Colonic mucosa (tissue), 4 donors: ENCODE results near the gene ICOS. TPM values are rescaled to one million over a fixed set of nuclear protein-coding genes. Genes with fewer than 3 reads are reported as not detected.

Source experiments
- DNase-seq: peaks from one replicate; pipeline ENCODE4 v3.0.0-alpha.2; 2020
- H3K27ac ChIP-seq: fragments of 200-600 bp; one replicate; pipeline ENCODE4 v1.8.0; 2021
- H3K27me3 ChIP-seq: fragments of 200-600 bp; one replicate; pipeline ENCODE4 v1.8.0; 2021
- H3K36me3 ChIP-seq: fragments of 200-600 bp; one replicate; pipeline ENCODE4 v1.8.0; 2021
- H3K4me1 ChIP-seq: fragments of 200-600 bp; one replicate; pipeline ENCODE4 v1.8.0; 2021; ENCODE audit warnings: mild to moderate bottlenecking
- H3K4me3 ChIP-seq: fragments of 200-600 bp; one replicate; pipeline ENCODE4 v1.8.0; 2021
- H3K9ac ChIP-seq, 2 donors: one replicate each; pipeline ENCODE4 v1.7.0; 2013; ENCODE audit warnings: control low read depth in 2 of 2, low read depth in 2 of 2, low read length in 2 of 2
- H3K9me3 ChIP-seq: fragments of 200-600 bp; one replicate; pipeline ENCODE4 v1.8.0; 2021
- CTCF ChIP-seq: fragments of 200-600 bp; IDR thresholded peaks from one replicate; pipeline ENCODE4 v1.8.0; 2022; ENCODE audit warnings: antibody characterized with exemption, mild to moderate bottlenecking
- intact Hi-C: fragments of 100-400 bp; cut with DNase I; formaldehyde crosslinking; loops from one replicate; pipeline ENCODE4 v1.14.1; 2022
- total RNA-seq, 2 donors: library from RNA; stranded (reverse); fragmentation: NEBNext Ultra II Directional in 1 of 2; extraction: Animal tissue kit (Norgen Biotek cat#: 25700) in 1 of 2; gene quantifications; one replicate each; pipeline ENCODE4 v1.2.1, GENCODE V29; 2021
- donor health status: healthy.
- donor health status: DM: no; HTN: no; CAD: no.
- donor health status: DM: no; HTN: no; CAD: no.

The ICOS gene
- total RNA-seq, 2 donors from 2014 or later = 0.32 to 0.69 TPM

GRCh38 chr2:203908797-203909185 lies 27.8 kb upstream of the ICOS start:
- Histone ChIP-seq H3K27ac (peak overlapping the region; percentile 42), H3K9ac (no peak overlapping the region), H3K9me3 (no peaks in the 10 kb centered on the region), H3K4me3 (no peak overlapping the region), H3K36me3 (no peaks in the 10 kb centered on the region), H3K4me1 (no peaks in the 10 kb centered on the region), H3K27me3 (no peaks in the 10 kb centered on the region)
- intact Hi-C loops = no loop called here
- no peak for TF ChIP-seq CTCF
- no peak for DNase-seq

- H3K27ac ChIP-seq = no peak overlapping the region
- peak; percentile 37 for DNase-seq
- no peak overlapping the region for H3K9ac ChIP-seq
- H3K27me3 ChIP-seq = no peaks in the 10 kb centered on the region
- intact Hi-C loops = no loop called here
- no peaks in the 10 kb centered on the region for H3K36me3 ChIP-seq
- no peak overlapping the region for H3K4me3 ChIP-seq
- TF ChIP-seq CTCF = peak; percentile 66
- H3K9me3 ChIP-seq = no peaks in the 10 kb centered on the region
- H3K4me1 ChIP-seq = no peaks in the 10 kb centered on the region
Measured at GRCh38 chr2:203909261-203909967, 27.1 kb upstream of the ICOS start.

GRCh38 chr2:203909974-203910373 lies 26.6 kb upstream of the ICOS start:
- no peak for DNase-seq
- Histone ChIP-seq H3K9ac (no peak overlapping the region), H3K4me3 (no peak overlapping the region), H3K27me3 (no peaks in the 10 kb centered on the region), H3K27ac (no peak overlapping the region), H3K36me3 (no peaks in the 10 kb centered on the region), H3K4me1 (no peaks in the 10 kb centered on the region), H3K9me3 (no peaks in the 10 kb centered on the region)
- TF ChIP-seq CTCF = no peak
- intact Hi-C loops = loop anchor here (10.0 kb wide), 1 partner anchor 425 kb away; no protein-coding TSS in a partner anchor

GRCh38 chr2:203913947-203914346 lies 22.6 kb upstream of the ICOS start:
- Histone ChIP-seq H3K36me3 (no peaks in the 10 kb centered on the region), H3K4me1 (no peaks in the 10 kb centered on the region), H3K9ac (no peak overlapping the region), H3K27me3 (no peaks in the 10 kb centered on the region), H3K9me3 (no peaks in the 10 kb centered on the region), H3K27ac (no peak overlapping the region), H3K4me3 (no peak overlapping the region)
- intact Hi-C loops = loop anchor here (10.0 kb wide), 1 partner anchor 429 kb away; no protein-coding TSS in a partner anchor
- DNase-seq = no peak
- no peak for TF ChIP-seq CTCF

GRCh38 chr2:203914546-203915182 lies 21.9 kb upstream of the ICOS start:
- TF ChIP-seq CTCF = no peak
- Histone ChIP-seq H3K9me3 (no peaks in the 10 kb centered on the region), H3K9ac (no peak overlapping the region), H3K36me3 (no peaks in the 10 kb centered on the region), H3K4me3 (no peak overlapping the region), H3K27ac (no peak overlapping the region), H3K27me3 (no peaks in the 10 kb centered on the region), H3K4me1 (no peaks in the 10 kb centered on the region)
- DNase-seq = no peak
- intact Hi-C loops = loop anchor here (10.0 kb wide), 1 partner anchor 430 kb away; no protein-coding TSS in a partner anchor
